Endothelial cell of hepatic sinusoid (primary cell): ENCODE results near the gene CARD14.
"Not testable (repeated sequence)": the region's sequence is repeated elsewhere in the genome, so short reads cannot be mapped to it uniquely, and the experiment has no call there.

Source experiments
- in situ Hi-C: cut with HindIII; loops from 2 replicates; pipeline ENCODE4 v1.10.0; 2017; ENCODE audit warnings: low sequenced_read_pairs

CARD14 gene

GRCh38 chr17:80182845-80183223 is 13.0 kb downstream of the CARD14 start:
- in situ Hi-C loops, result no loop called here

GRCh38 chr17:80183581-80184422 is 14.0 kb downstream of the CARD14 start:
- in situ Hi-C loops, result no loop called here

GRCh38 chr17:80184423-80184714 is 14.5 kb downstream of the CARD14 start:
- in situ Hi-C loops, result no loop called here

- in situ Hi-C loops, result no loop called here
These were observed 16.1 kb downstream of the CARD14 start for GRCh38 chr17:80185968-80186367.

- in situ Hi-C loops, result no loop called here
These were observed 17.3 kb downstream of the CARD14 start for GRCh38 chr17:80187090-80187489.

GRCh38 chr17:80187515-80187941 is 17.7 kb downstream of the CARD14 start:
- in situ Hi-C loops, result no loop called here

GRCh38 chr17:80189611-80190010 is 19.8 kb downstream of the CARD14 start:
- in situ Hi-C loops, result no loop called here

- in situ Hi-C loops, result no loop called here
These were observed 20.9 kb downstream of the CARD14 start for GRCh38 chr17:80190716-80191115.

- in situ Hi-C loops, result no loop called here
These were observed 21.4 kb downstream of the CARD14 start for GRCh38 chr17:80191192-80191591.

GRCh38 chr17:80191865-80192661 is 22.2 kb downstream of the CARD14 start:
- in situ Hi-C loops, result no loop called here

- in situ Hi-C loops, result no loop called here
These were observed 25.3 kb downstream of the CARD14 start for GRCh38 chr17:80195141-80195540.

- in situ Hi-C loops, result no loop called here
These were observed 26.1 kb downstream of the CARD14 start for GRCh38 chr17:80195671-80196529.

- in situ Hi-C loops, result no loop called here
These were observed 26.8 kb downstream of the CARD14 start for GRCh38 chr17:80196652-80197051.

GRCh38 chr17:80198144-80198661 is 28.4 kb downstream of the CARD14 start:
- in situ Hi-C loops, result no loop called here

GRCh38 chr17:80199295-80199694 is 29.5 kb downstream of the CARD14 start:
- in situ Hi-C loops, result not testable (repeated sequence)

- in situ Hi-C loops, result no loop called here
These were observed 31.6 kb downstream of the CARD14 start for GRCh38 chr17:80201446-80201845.

- in situ Hi-C loops, result no loop called here
These were observed 32.4 kb downstream of the CARD14 start for GRCh38 chr17:80202197-80202596.

GRCh38 chr17:80203471-80203963 is 33.7 kb downstream of the CARD14 start:
- in situ Hi-C loops, result no loop called here

GRCh38 chr17:80204626-80205468 is 35.0 kb downstream of the CARD14 start:
- in situ Hi-C loops, result no loop called here

- in situ Hi-C loops, result no loop called here
These were observed 36.0 kb downstream of the CARD14 start for GRCh38 chr17:80205811-80206210.
